A549 (cell line): ENCODE results near the gene PRR23E.

Experiments used
- BHLHE40 ChIP-seq: IDR thresholded peaks from 2 replicates; pipeline ENCODE4 v1.6.1; 2012; ENCODE audit warnings: low read depth, low read length, inconsistent platforms
- CTCF ChIP-seq: fragments of >200 bp; sonication (Bioruptor Twin); formaldehyde crosslinking; IDR thresholded peaks from 3 replicates; pipeline ENCODE4 v1.5.1; 2016
- KDM5A ChIP-seq: fragments of 200-600 bp; sonication (generic); IDR thresholded peaks from 2 replicates; pipeline ENCODE4 v1.6.1; 2016; ENCODE audit warnings: antibody characterized with exemption, mild to moderate bottlenecking
- NR3C1 ChIP-seq: fragments of >200 bp; sonication (Bioruptor Twin); formaldehyde crosslinking; IDR thresholded peaks from 3 replicates; pipeline ENCODE4 v1.6.1; 2017
- POLR2A ChIP-seq: IDR thresholded peaks from 2 replicates; pipeline ENCODE4 v1.6.1; 2012; ENCODE audit warnings: mild to moderate bottlenecking, low read length
- RAD21 ChIP-seq, 2 experiments: fragments of >200 bp in 1 of 2; sonication (Bioruptor Twin) in 1 of 2; formaldehyde crosslinking in 1 of 2; IDR thresholded peaks in 1 of 2; conservative IDR thresholded peaks in 1 of 2; 2 replicates in 1 of 2; 3 replicates in 1 of 2; pipeline ENCODE4 v1.6.1; 2012 to 2018; ENCODE audit warnings: inconsistent platforms in 1 of 2

DNA sequence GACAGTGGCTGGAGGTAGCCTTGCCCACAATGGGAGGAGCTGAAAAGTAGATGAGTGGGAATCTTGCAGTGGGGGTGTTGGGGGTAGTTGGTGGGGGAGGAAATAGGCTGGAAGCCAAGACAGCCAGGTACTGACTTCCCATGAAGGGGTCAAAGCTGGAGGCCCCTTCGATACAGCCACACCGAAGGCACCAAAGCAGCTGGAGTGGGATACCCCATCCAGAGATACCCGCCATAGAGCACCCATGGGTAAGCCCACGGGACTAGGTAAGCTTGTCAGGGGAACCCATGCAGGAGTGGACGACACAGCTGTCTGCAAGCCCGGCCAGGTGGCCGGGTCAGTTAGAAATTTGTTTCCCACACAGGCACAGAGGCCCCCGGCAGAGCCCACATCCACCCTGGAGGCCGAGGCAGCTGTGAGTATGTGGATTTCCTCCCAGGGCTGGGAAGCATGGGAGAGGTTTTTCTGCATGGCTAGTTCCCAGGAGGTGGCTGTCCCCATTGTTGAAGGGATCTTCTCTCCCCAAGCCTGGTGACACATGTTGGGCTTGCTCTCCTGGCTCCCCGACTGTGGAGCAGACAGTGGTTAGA, 28.6 kb downstream of the PRR23E start:
- TF ChIP-seq CTCF = no peak
- no peak for TF ChIP-seq BHLHE40
- TF ChIP-seq KDM5A = no peak
- TF ChIP-seq POLR2A = no peak
- TF ChIP-seq RAD21 (conservative IDR thresholded peaks at IDR 0.05 in 1 of 2, IDR thresholded peaks at IDR 0.05 in 1 of 2) = no peak
- no peak for TF ChIP-seq NR3C1
